Gastroesophageal sphincter (tissue), 3 donors: ENCODE data around the gene AKAP13.

Experiments
- CTCF ChIP-seq, 4 experiments: fragments of 200-600 bp in 2 of 4; fragments of 450-650 bp in 2 of 4; sonication (generic) in 1 of 4; IDR thresholded peaks; one replicate each; pipeline ENCODE4 v1.5.1; 2017 to 2019; ENCODE audit warnings: antibody characterized with exemption in 4 of 4, mild to moderate bottlenecking in 2 of 4, moderate library complexity in 2 of 4
- EP300 ChIP-seq: sonication (generic); formaldehyde crosslinking; IDR thresholded peaks from one replicate; pipeline ENCODE4 v1.6.1; 2017; ENCODE audit warnings: antibody characterized with exemption, mild to moderate bottlenecking
- POLR2A ChIP-seq, 2 donors: fragments of 450-650 bp; IDR thresholded peaks; one replicate each; pipeline ENCODE4 v1.6.1; 2017; ENCODE audit warnings: antibody characterized with exemption in 2 of 2, mild to moderate bottlenecking in 2 of 2, moderate library complexity in 1 of 2
- POLR2AphosphoS5 ChIP-seq: sonication (generic); formaldehyde crosslinking; IDR thresholded peaks from one replicate; pipeline ENCODE4 v1.6.1; 2017; ENCODE audit warnings: antibody characterized with exemption

GRCh38 chr15:85337425-85338074, 42.9 kb upstream of the AKAP13 start:
- TF ChIP-seq POLR2A (IDR thresholded peaks at IDR 0.05) (no peak), CTCF (IDR thresholded peaks at IDR 0.05) (no peak), POLR2AphosphoS5 (no peak), EP300 (no peak)
